DOHH2 (cell line): ENCODE measurements around the gene NPDC1.

Experiments used
- H3F3A ChIP-seq: fragments of 200-600 bp; sonication (generic), shearing (Covaris generic); 2 replicates; pipeline ENCODE4 v1.6.0; 2016; ENCODE audit warnings: antibody characterized with exemption, mild to moderate bottlenecking; ENCODE audit not compliant: control insufficient read depth, insufficient read depth
- H3K27ac ChIP-seq: fragments of 200-600 bp; sonication (generic); 2 replicates; pipeline ENCODE4 v1.5.1; 2014; ENCODE audit warnings: low read depth, mild to moderate bottlenecking, low read length, moderate library complexity
- H3K27me3 ChIP-seq: fragments of 200-600 bp; sonication (generic); 2 replicates; pipeline ENCODE4 v1.6.1; 2014; ENCODE audit warnings: mild to moderate bottlenecking, low read length, mixed read lengths; ENCODE audit not compliant: control insufficient read depth
- H3K36me3 ChIP-seq: fragments of 200-600 bp; sonication (generic); 2 replicates; pipeline ENCODE4 v1.6.1; 2014; ENCODE audit warnings: mild to moderate bottlenecking, low read length, moderate library complexity, mixed read lengths; ENCODE audit not compliant: control insufficient read depth
- H3K4me1 ChIP-seq: fragments of 200-600 bp; sonication (generic); 2 replicates; pipeline ENCODE4 v1.6.1; 2014; ENCODE audit warnings: mild to moderate bottlenecking, low read length, mixed read lengths; ENCODE audit not compliant: control insufficient read depth
- H3K4me2 ChIP-seq: fragments of 200-600 bp; sonication (generic); 2 replicates; pipeline ENCODE4 v1.6.0; 2014; ENCODE audit warnings: mild to moderate bottlenecking, low read length, moderate library complexity
- H3K4me3 ChIP-seq: fragments of 200-600 bp; sonication (generic); 2 replicates; pipeline ENCODE4 v1.5.1; 2014; ENCODE audit warnings: mild to moderate bottlenecking, low read length, mixed read lengths
- H3K79me2 ChIP-seq: fragments of 200-600 bp; sonication (generic); 2 replicates; pipeline ENCODE4 v1.6.1; 2014; ENCODE audit warnings: mild to moderate bottlenecking, low read length, mixed read lengths; ENCODE audit not compliant: control insufficient read depth
- H3K9me2 ChIP-seq: fragments of 200-600 bp; sonication (generic); replicated peaks from 2 replicates; pipeline ENCODE4 v1.6.1; 2014; ENCODE audit warnings: mild to moderate bottlenecking, low read length, mixed read lengths; ENCODE audit not compliant: control insufficient read depth
- H3K9me3 ChIP-seq: fragments of 200-600 bp; sonication (generic); 2 replicates; pipeline ENCODE4 v1.6.1; 2014; ENCODE audit warnings: antibody characterized with exemption, low read length, mixed read lengths; ENCODE audit not compliant: control insufficient read depth, insufficient read depth
- H4K20me1 ChIP-seq: fragments of 200-600 bp; sonication (generic); 2 replicates; pipeline ENCODE4 v1.6.0; 2014; ENCODE audit warnings: low read depth, mild to moderate bottlenecking, antibody characterized with exemption, low read length, moderate library complexity; ENCODE audit not compliant: control insufficient read depth, insufficient read depth
- EZH2phosphoT487 ChIP-seq: fragments of 200-600 bp; sonication (generic); IDR thresholded peaks from 2 replicates; pipeline ENCODE4 v1.6.1; 2017; ENCODE audit warnings: borderline replicate concordance, mild to moderate bottlenecking, antibody characterized with exemption, low read length, moderate library complexity, mixed read lengths
- TF ChIP-seq, protein P1 (sequence below): fragments of 200-600 bp; sonication (generic); IDR thresholded peaks from one replicate; pipeline ENCODE4 v1.5.1; 2014; ENCODE audit warnings: antibody characterized with exemption, mild to moderate bottlenecking, low read depth, low read length; ENCODE audit not compliant: poor library complexity, severe bottlenecking

Gene NPDC1

DNA sequence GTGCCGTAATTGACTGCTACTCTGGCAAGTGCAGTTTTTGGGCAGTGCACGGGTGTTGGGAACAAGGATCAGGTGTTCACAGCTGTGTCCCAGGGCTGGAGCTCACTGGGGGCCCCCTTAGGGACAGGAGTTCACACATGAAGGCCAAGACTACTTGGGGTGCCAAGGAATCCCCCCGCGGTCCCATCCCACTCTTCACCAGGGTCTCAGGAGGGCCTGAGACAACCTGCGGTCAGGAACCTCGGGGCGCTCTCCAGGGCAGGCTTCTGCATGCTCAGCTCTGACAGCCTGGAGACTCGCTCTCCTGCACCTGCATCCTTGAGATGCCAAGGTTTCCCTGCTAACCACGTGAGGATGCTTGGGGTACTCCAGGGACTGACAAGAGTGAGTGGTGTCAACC lies 38.5 kb upstream of the NPDC1 start:
- Histone ChIP-seq H3K4me3 (no peak overlapping the region), H3K36me3 (peaks cover 39% of the 10 kb centered on the region), H3K27me3 (no peaks in the 10 kb centered on the region), H3K27ac (no peak overlapping the region), H4K20me1 (no peaks in the 10 kb centered on the region), H3K79me2 (peaks cover 17% of the 10 kb centered on the region), H3K4me1 (peaks cover 22% of the 10 kb centered on the region), H3K9me3 (no peaks in the 10 kb centered on the region), H3K4me2 (no peak overlapping the region), H3F3A (peaks cover 3% of the 10 kb centered on the region; the same call in 1 of the 2 replicates), H3K9me2 (no peaks in the 10 kb centered on the region)
- TF ChIP-seq EZH2phosphoT487 = no peak
- TF ChIP-seq, protein P1, sequence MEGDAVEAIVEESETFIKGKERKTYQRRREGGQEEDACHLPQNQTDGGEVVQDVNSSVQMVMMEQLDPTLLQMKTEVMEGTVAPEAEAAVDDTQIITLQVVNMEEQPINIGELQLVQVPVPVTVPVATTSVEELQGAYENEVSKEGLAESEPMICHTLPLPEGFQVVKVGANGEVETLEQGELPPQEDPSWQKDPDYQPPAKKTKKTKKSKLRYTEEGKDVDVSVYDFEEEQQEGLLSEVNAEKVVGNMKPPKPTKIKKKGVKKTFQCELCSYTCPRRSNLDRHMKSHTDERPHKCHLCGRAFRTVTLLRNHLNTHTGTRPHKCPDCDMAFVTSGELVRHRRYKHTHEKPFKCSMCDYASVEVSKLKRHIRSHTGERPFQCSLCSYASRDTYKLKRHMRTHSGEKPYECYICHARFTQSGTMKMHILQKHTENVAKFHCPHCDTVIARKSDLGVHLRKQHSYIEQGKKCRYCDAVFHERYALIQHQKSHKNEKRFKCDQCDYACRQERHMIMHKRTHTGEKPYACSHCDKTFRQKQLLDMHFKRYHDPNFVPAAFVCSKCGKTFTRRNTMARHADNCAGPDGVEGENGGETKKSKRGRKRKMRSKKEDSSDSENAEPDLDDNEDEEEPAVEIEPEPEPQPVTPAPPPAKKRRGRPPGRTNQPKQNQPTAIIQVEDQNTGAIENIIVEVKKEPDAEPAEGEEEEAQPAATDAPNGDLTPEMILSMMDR = no peak

DNA sequence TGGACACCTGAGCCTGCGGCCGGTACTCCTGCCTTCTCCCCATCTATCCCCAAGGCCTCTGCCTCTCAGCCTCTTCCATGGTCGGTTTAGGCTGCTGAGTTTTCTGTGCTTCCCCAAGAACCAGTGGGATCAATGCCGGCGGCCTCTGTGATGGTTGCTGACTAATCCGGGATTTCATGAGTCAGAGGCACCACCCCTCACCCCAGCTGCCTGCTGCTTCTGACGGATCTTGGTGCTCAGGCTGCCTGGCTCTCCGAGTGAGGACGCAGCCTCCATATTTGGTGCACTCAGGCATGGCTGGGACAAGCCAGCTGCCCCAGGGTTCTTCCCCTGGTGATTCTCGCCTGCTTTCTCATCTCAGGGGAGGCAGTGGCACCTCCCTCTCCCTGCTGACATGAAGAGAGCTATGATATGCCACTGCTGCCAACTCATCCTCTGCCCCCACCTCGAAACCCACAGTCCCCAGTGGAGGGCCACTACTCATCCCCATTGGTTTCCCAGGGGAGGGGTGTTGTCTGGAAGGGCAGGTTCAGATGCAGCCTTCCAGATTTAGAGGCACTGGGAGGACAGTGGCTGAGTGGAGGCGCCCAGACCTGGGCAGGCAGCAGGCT lies 37.5 kb upstream of the NPDC1 start:
- Histone ChIP-seq H4K20me1 (0 out of 2 replicates have a peak, but pooled peaks cover 9% of the 10 kb centered on the region), H3K27me3 (no peaks in the 10 kb centered on the region), H3K9me3 (no peaks in the 10 kb centered on the region), H3K4me2 (no peak overlapping the region), H3F3A (peaks cover 3% of the 10 kb centered on the region; the same call in 1 of the 2 replicates), H3K4me3 (no peak overlapping the region), H3K79me2 (peaks cover 17% of the 10 kb centered on the region), H3K9me2 (no peaks in the 10 kb centered on the region), H3K4me1 (peaks cover 23% of the 10 kb centered on the region), H3K27ac (no peak overlapping the region), H3K36me3 (peaks cover 43% of the 10 kb centered on the region)
- no peak for TF ChIP-seq EZH2phosphoT487
- TF ChIP-seq, protein P1 = no peak

DNA sequence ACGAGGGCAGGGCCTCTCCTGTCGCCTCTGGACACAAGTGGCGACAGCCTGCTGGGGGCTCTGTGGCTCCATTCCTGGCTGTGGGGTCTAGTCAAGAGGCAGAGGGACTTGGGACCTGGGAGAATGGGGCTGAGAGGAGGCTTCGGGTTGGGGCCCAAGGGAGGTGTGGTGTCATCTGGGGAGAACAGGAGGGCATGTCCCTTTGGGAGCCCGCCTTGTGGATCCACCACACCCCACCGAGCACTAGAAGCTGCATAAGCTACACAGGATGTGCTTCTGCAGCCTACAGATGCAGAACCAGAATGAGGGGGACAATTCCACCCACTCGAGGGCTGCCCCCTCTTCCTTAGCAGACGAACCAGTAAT lies 36.9 kb upstream of the NPDC1 start:
- no peaks in the 10 kb centered on the region for H3K9me2 ChIP-seq
- H3K79me2 ChIP-seq = peaks cover 22% of the 10 kb centered on the region
- H3K4me1 ChIP-seq = peaks cover 24% of the 10 kb centered on the region
- H3K4me3 ChIP-seq = no peak overlapping the region
- peaks cover 42% of the 10 kb centered on the region for H3K36me3 ChIP-seq
- H3K4me2 ChIP-seq = no peak overlapping the region
- TF ChIP-seq, protein P1 = no peak
- no peak for TF ChIP-seq EZH2phosphoT487
- no peaks in the 10 kb centered on the region for H3K27me3 ChIP-seq
- H4K20me1 ChIP-seq = 0 out of 2 replicates have a peak, but pooled peaks cover 10% of the 10 kb centered on the region
- H3K9me3 ChIP-seq = no peaks in the 10 kb centered on the region
- peaks cover 3% of the 10 kb centered on the region; the same call in 1 of the 2 replicates for H3F3A ChIP-seq
- no peak overlapping the region for H3K27ac ChIP-seq
